K562 (cell line): ENCODE data around the gene HGFAC.

Experiments
- ATF2 ChIP-seq: sonication (generic); formaldehyde crosslinking; IDR thresholded peaks from 2 replicates; pipeline ENCODE4 v1.8.1; 2022; ENCODE audit warnings: missing genetic modification reagents
- CTCF ChIP-seq, 3 experiments: IDR thresholded peaks in 2 of 3; conservative IDR thresholded peaks in 1 of 3; 2 replicates each; pipeline ENCODE4 v1.5.1; 2011 to 2012; ENCODE audit warnings: low read length in 3 of 3, mild to moderate bottlenecking in 3 of 3, control low read depth in 2 of 3, improper control_type of control experiment in 1 of 3, inconsistent platforms in 1 of 3, low read depth in 1 of 3, mixed read lengths in 1 of 3, moderate library complexity in 1 of 3; ENCODE audit not compliant: insufficient read depth in 2 of 3
- E2F6 ChIP-seq, 2 experiments: IDR thresholded peaks; 2 replicates each; pipeline ENCODE4 v1.6.1; 2011; ENCODE audit warnings: borderline replicate concordance in 1 of 2, control low read depth in 1 of 2, low read depth in 1 of 2, low read length in 1 of 2, mild to moderate bottlenecking in 1 of 2, mixed read lengths in 1 of 2, moderate library complexity in 1 of 2; ENCODE audit not compliant: insufficient read depth in 1 of 2, insufficient read length in 1 of 2, poor library complexity in 1 of 2, severe bottlenecking in 1 of 2; ENCODE audit errors: extremely low read depth in 1 of 2
- GABPA ChIP-seq: fragments of 200-800 bp; sonication (Bioruptor generic); conservative IDR thresholded peaks from 2 replicates; pipeline ENCODE4 v1.6.1; 2016; ENCODE audit warnings: low read depth, missing genetic modification characterization, missing compliant biosample characterization
- PKNOX1 ChIP-seq: fragments of 450-650 bp; IDR thresholded peaks from 2 replicates; pipeline ENCODE4 v1.6.1; 2016
- PURB ChIP-seq: sonication (generic); formaldehyde crosslinking; IDR thresholded peaks from 2 replicates; pipeline ENCODE4 v1.9.0; 2021; ENCODE audit warnings: low read depth, mild to moderate bottlenecking, missing genetic modification reagents
- SMAD1 ChIP-seq: fragments of 150-350 bp; IDR thresholded peaks from 2 replicates; pipeline ENCODE4 v1.6.1; 2014; ENCODE audit warnings: low read length, low read depth; ENCODE audit not compliant: partially characterized antibody
- ZBTB1 ChIP-seq: sonication (generic); formaldehyde crosslinking; IDR thresholded peaks from 2 replicates; pipeline ENCODE4 v1.8.1; 2023; ENCODE audit warnings: missing genetic modification reagents, low read depth, mild to moderate bottlenecking, borderline replicate concordance
- ZBTB8A ChIP-seq: fragments of 450-650 bp; IDR thresholded peaks from 2 replicates; pipeline ENCODE4 v1.6.1; 2018; ENCODE audit warnings: mild to moderate bottlenecking, moderate library complexity; ENCODE audit not compliant: partially characterized antibody

GRCh38 chr4:3491681-3492405, 50.1 kb downstream of the HGFAC start:
- no peak for TF ChIP-seq SMAD1
- no peak for TF ChIP-seq ATF2 (CRISPR knock-in tag)
- no peak for TF ChIP-seq PKNOX1
- no peak for TF ChIP-seq GABPA (tag)
- TF ChIP-seq ZBTB8A, result no peak
- TF ChIP-seq ZBTB1 (CRISPR knock-in tag), result no peak
- no peak for TF ChIP-seq CTCF (IDR thresholded peaks at IDR 0.05 in 2 of 3, conservative IDR thresholded peaks at IDR 0.05 in 1 of 3; ENCODE audit: insufficient read depth in 2 of 3, low read depth in 1 of 3, low read length in 3 of 3)
- TF ChIP-seq PURB (CRISPR knock-in tag), result no peak
- no peak for TF ChIP-seq E2F6 (IDR thresholded peaks at IDR 0.05; ENCODE audit: borderline replicate concordance in 1 of 2, extremely low read depth in 1 of 2, insufficient read depth in 1 of 2, insufficient read length in 1 of 2, low read depth in 1 of 2, low read length in 1 of 2, poor library complexity in 1 of 2, severe bottlenecking in 1 of 2)
